Measurements from ENCODE around the gene SLC5A11. TPM values are rescaled to one million over a fixed set of nuclear protein-coding genes. Genes with fewer than 3 reads are reported as not detected.

SLC5A11 gene
- polyA plus RNA-seq, 1 experiment: not detected

DNA sequence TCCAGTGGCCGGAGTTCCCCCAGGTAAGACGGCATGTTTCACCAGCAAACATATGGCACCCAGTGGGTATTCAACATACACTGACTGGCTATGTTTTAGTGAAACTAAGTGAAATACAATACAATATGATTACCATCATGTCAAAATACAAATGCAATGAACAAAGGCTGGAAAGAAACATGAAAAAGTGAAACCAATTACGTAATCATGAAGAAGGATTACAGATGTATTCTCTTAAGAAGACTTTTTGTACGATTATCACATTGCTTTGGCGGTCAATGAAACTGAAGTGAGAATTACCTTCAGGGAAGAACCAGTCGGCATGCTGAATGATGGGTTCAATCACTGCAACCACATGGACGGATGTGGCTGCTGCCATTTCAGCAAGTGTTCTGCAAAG is 97.7 kb downstream of the SLC5A11 start:
- no peak for DNase-seq (ENCODE audit: low read depth)
- Histone ChIP-seq H3K27me3 (ENCODE audit: control insufficient read depth, insufficient read depth, low read length) (no peaks in the 10 kb centered on the region), H3K4me3 (ENCODE audit: low read depth, low read length) (no peak overlapping the region), H3K36me3 (ENCODE audit: control insufficient read depth, insufficient read depth, low read length) (peaks cover 31% of the 10 kb centered on the region)
- TF ChIP-seq, protein P1, sequence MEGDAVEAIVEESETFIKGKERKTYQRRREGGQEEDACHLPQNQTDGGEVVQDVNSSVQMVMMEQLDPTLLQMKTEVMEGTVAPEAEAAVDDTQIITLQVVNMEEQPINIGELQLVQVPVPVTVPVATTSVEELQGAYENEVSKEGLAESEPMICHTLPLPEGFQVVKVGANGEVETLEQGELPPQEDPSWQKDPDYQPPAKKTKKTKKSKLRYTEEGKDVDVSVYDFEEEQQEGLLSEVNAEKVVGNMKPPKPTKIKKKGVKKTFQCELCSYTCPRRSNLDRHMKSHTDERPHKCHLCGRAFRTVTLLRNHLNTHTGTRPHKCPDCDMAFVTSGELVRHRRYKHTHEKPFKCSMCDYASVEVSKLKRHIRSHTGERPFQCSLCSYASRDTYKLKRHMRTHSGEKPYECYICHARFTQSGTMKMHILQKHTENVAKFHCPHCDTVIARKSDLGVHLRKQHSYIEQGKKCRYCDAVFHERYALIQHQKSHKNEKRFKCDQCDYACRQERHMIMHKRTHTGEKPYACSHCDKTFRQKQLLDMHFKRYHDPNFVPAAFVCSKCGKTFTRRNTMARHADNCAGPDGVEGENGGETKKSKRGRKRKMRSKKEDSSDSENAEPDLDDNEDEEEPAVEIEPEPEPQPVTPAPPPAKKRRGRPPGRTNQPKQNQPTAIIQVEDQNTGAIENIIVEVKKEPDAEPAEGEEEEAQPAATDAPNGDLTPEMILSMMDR (IDR thresholded peaks at IDR 0.05; ENCODE audit: insufficient read depth, low read depth, low read length): no peak
- ChIA-PET POLR2A (no interaction called here), CTCF (no interaction called here)

GRCh38 chr16:24944206-24944605 is 98.4 kb downstream of the SLC5A11 start:
- Histone ChIP-seq H3K4me3 (ENCODE audit: low read depth, low read length) (no peak overlapping the region), H3K36me3 (ENCODE audit: control insufficient read depth, insufficient read depth, low read length) (peaks cover 30% of the 10 kb centered on the region), H3K27me3 (ENCODE audit: control insufficient read depth, insufficient read depth, low read length) (no peaks in the 10 kb centered on the region)
- POLR2A ChIA-PET: no interaction called here
- CTCF ChIA-PET: no interaction called here
- TF ChIP-seq, protein P1 (IDR thresholded peaks at IDR 0.05; ENCODE audit: insufficient read depth, low read depth, low read length): no peak
- no peak for DNase-seq (ENCODE audit: low read depth)

GRCh38 chr16:24946155-24946554 is 100.4 kb downstream of the SLC5A11 start:
- TF ChIP-seq, protein P1 (IDR thresholded peaks at IDR 0.05; ENCODE audit: insufficient read depth, low read depth, low read length): no peak
- no peak overlapping the region for H3K4me3 ChIP-seq (ENCODE audit: low read depth, low read length)
- H3K27me3 ChIP-seq (ENCODE audit: control insufficient read depth, insufficient read depth, low read length): no peaks in the 10 kb centered on the region
- CTCF ChIA-PET: no interaction called here
- POLR2A ChIA-PET: no interaction called here
- H3K36me3 ChIP-seq (ENCODE audit: control insufficient read depth, insufficient read depth, low read length): peaks cover 25% of the 10 kb centered on the region
- no peak for DNase-seq (ENCODE audit: low read depth)

DNA sequence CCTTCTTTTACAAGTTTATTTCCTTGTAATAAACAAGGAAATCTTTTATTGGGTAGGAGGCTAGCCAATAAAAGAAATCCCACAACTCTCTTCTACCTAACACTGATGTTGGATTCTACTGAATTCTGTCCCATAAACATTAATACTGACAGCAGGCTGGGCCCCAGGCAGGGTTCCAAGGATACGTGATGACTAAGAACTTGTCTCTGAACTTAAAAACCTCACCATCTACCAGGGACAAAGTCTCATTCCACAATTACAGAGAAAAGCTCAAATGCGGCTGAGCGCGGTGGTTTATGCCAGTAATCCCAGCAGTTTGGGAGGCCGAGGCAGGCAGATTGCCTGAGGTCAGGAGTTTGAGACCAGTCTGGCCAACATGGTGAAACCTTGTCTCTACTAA is 104.5 kb downstream of the SLC5A11 start:
- H3K4me3 ChIP-seq (ENCODE audit: low read depth, low read length): no peak overlapping the region
- no peak for DNase-seq (ENCODE audit: low read depth)
- no peaks in the 10 kb centered on the region for H3K27me3 ChIP-seq (ENCODE audit: control insufficient read depth, insufficient read depth, low read length)
- ChIA-PET CTCF (no interaction called here), POLR2A (no interaction called here)
- TF ChIP-seq, protein P1 (IDR thresholded peaks at IDR 0.05; ENCODE audit: insufficient read depth, low read depth, low read length): no peak
- H3K36me3 ChIP-seq (ENCODE audit: control insufficient read depth, insufficient read depth, low read length): peaks cover 22% of the 10 kb centered on the region

GRCh38 chr16:24953306-24953705 is 107.5 kb downstream of the SLC5A11 start:
- CTCF ChIA-PET: no interaction called here
- peaks cover 20% of the 10 kb centered on the region for H3K36me3 ChIP-seq (ENCODE audit: control insufficient read depth, insufficient read depth, low read length)
- TF ChIP-seq, protein P1 (IDR thresholded peaks at IDR 0.05; ENCODE audit: insufficient read depth, low read depth, low read length): no peak

More at GRCh38 chr16:24953306-24953705, 107.5 kb downstream of the SLC5A11 start:
- no peak for DNase-seq (ENCODE audit: low read depth)
- POLR2A ChIA-PET: no interaction called here
- Histone ChIP-seq H3K4me3 (ENCODE audit: low read depth, low read length) (no peak overlapping the region), H3K27me3 (ENCODE audit: control insufficient read depth, insufficient read depth, low read length) (no peaks in the 10 kb centered on the region)

All from BJ (cell line).